Suprapubic skin (tissue), 4 donors: Measurements from ENCODE around the gene PTPN14.

Source experiments
- CTCF ChIP-seq, 2 donors: fragments of 200-600 bp in 1 of 2; fragments of 450-650 bp in 1 of 2; sonication (generic) in 1 of 2; IDR thresholded peaks; one replicate each; pipeline ENCODE4 v1.5.1; 2016 to 2019; ENCODE audit warnings: antibody characterized with exemption in 2 of 2, mild to moderate bottlenecking in 1 of 2, moderate library complexity in 1 of 2
- POLR2A ChIP-seq, 2 donors: fragments of 450-650 bp; IDR thresholded peaks; one replicate each; pipeline ENCODE4 v1.6.1; 2017; ENCODE audit warnings: antibody characterized with exemption in 2 of 2, mild to moderate bottlenecking in 2 of 2, moderate library complexity in 2 of 2
- POLR2AphosphoS5 ChIP-seq, 3 donors: sonication (generic); formaldehyde crosslinking; IDR thresholded peaks; one replicate each; pipeline ENCODE4 v1.6.1; 2017; ENCODE audit warnings: antibody characterized with exemption in 3 of 3

DNA sequence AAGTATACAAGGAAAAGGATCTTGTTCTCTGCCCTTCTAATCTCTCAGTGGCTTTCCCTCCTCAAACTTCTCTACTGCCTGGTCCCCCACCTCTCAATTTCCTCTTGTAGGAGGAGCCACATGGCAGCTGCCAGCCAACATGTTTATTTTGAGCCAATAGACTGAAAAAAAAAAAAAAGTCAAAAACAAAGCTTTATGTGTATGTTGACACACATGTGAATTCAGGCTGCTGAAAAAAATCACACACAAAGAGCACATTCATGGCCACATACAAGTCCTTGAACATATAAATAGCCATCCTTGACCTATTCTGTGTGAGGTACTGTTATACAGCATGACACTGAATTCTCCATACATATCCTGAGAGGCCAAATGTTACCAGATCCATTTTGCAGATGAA lies 3.7 kb downstream of the PTPN14 start:
- TF ChIP-seq CTCF (IDR thresholded peaks at IDR 0.05) (no peak), POLR2A (IDR thresholded peaks at IDR 0.05) (no peak), POLR2AphosphoS5 (IDR thresholded peaks at IDR 0.05) (no peak)
